Uterus (tissue), 4 donors: ENCODE data around the gene GMPS. TPM values are rescaled to one million over a fixed set of nuclear protein-coding genes. Genes with fewer than 3 reads are reported as not detected.
A peak's percentile ranks its signal among the peaks of the same experiment; 100 is the strongest.
"Not testable (repeated sequence)": the region's sequence is repeated elsewhere in the genome, so short reads cannot be mapped to it uniquely, and the experiment has no call there.

Experiments
- DNase-seq, 2 donors: peaks; one replicate each; pipeline ENCODE4 v3.0.0-alpha.2; 2019 to 2020
- H3K27ac ChIP-seq, 2 donors: fragments of 200-600 bp; sonication (generic); 1 replicate in 1 of 2; 2 replicates in 1 of 2; pipeline ENCODE4 v1.5.1; 2016 to 2018
- H3K27me3 ChIP-seq, 2 donors: fragments of 200-600 bp; sonication (generic); one replicate each; pipeline ENCODE4 v1.5.1; 2018 to 2019; ENCODE audit warnings: control low read depth in 1 of 2
- H3K36me3 ChIP-seq, 2 donors: fragments of 200-600 bp; sonication (generic); one replicate each; pipeline ENCODE4 v1.5.1; 2019; ENCODE audit warnings: control low read depth in 1 of 2
- H3K4me1 ChIP-seq, 2 donors: fragments of 200-600 bp; sonication (generic); one replicate each; pipeline ENCODE4 v1.5.1; 2018 to 2019; ENCODE audit warnings: control low read depth in 1 of 2
- H3K4me3 ChIP-seq, 2 donors: fragments of 200-600 bp; sonication (generic); 1 replicate in 1 of 2; 2 replicates in 1 of 2; pipeline ENCODE4 v1.5.1; 2018 to 2019; ENCODE audit warnings: mild to moderate bottlenecking in 1 of 2
- H3K9me3 ChIP-seq, 2 donors: fragments of 200-600 bp; sonication (generic); one replicate each; pipeline ENCODE4 v1.5.1; 2019; ENCODE audit warnings: control low read depth in 1 of 2
- POLR2A ChIP-seq, 2 donors: fragments of 450-650 bp; IDR thresholded peaks; one replicate each; pipeline ENCODE4 v1.6.1; 2016; ENCODE audit warnings: antibody characterized with exemption in 2 of 2, mild to moderate bottlenecking in 1 of 2, moderate library complexity in 1 of 2
- intact Hi-C: fragments of 100-400 bp; cut with DNase I; formaldehyde crosslinking; loops from one replicate; pipeline ENCODE4 v1.15.1; 2023; ENCODE audit warnings: low total_unique reads
- total RNA-seq, 4 donors: library from RNA; depleted of rRNA in 3 of 4; stranded (reverse); fragments of >200 nt in 3 of 4; gene quantifications; one replicate each; pipeline versions ENCODE4 v1.1.0 to v1.2.4, GENCODE V29; 2014 to 2023
- TF ChIP-seq, protein P1 (sequence below), 4 experiments: fragments of 200-600 bp in 2 of 4; fragments of 450-650 bp in 2 of 4; sonication (generic) in 2 of 4; IDR thresholded peaks; one replicate each; pipeline ENCODE4 v1.5.1; 2016 to 2019; ENCODE audit warnings: antibody characterized with exemption in 4 of 4, mild to moderate bottlenecking in 2 of 4, moderate library complexity in 1 of 4
- donor health status: DM: yes; HTN: yes; CAD: no.

The GMPS gene
- total RNA-seq, 4 donors from 2014 or later = 10.5 to 71.7 (median 51.3) TPM

DNA sequence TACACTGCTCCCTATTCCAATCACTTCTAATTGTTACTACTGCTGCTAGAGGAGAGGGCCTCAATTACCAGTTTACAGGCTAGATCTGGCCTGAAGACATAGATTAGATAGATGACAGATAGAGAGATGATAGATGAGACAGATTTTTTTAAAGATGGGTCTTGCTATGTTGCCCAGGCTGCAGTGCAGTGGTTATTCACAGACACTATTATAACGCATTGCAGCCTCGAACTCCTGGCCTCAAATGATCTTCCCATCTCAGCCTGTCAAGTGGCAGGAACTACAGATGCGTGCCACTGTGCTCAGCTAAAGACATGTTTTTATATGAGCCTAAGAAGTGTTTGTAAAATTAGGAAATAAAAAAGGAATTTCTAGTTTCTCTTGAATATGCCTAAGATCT, 22.5 kb upstream of the GMPS start:
- Histone ChIP-seq H3K4me3 (no peak overlapping the region), H3K9me3 (no peaks in the 10 kb centered on the region), H3K27ac (no peak overlapping the region), H3K27me3 (no peaks in the 10 kb centered on the region), H3K36me3 (no peaks in the 10 kb centered on the region), H3K4me1 (peaks cover 4 to 13% of the 10 kb centered on the region in 2 donors)
- intact Hi-C loops = no loop called here
- TF ChIP-seq, protein P1, sequence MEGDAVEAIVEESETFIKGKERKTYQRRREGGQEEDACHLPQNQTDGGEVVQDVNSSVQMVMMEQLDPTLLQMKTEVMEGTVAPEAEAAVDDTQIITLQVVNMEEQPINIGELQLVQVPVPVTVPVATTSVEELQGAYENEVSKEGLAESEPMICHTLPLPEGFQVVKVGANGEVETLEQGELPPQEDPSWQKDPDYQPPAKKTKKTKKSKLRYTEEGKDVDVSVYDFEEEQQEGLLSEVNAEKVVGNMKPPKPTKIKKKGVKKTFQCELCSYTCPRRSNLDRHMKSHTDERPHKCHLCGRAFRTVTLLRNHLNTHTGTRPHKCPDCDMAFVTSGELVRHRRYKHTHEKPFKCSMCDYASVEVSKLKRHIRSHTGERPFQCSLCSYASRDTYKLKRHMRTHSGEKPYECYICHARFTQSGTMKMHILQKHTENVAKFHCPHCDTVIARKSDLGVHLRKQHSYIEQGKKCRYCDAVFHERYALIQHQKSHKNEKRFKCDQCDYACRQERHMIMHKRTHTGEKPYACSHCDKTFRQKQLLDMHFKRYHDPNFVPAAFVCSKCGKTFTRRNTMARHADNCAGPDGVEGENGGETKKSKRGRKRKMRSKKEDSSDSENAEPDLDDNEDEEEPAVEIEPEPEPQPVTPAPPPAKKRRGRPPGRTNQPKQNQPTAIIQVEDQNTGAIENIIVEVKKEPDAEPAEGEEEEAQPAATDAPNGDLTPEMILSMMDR (IDR thresholded peaks at IDR 0.05) = no peak
- TF ChIP-seq POLR2A (IDR thresholded peaks at IDR 0.05) = no peak
- DNase-seq = no peak

DNA sequence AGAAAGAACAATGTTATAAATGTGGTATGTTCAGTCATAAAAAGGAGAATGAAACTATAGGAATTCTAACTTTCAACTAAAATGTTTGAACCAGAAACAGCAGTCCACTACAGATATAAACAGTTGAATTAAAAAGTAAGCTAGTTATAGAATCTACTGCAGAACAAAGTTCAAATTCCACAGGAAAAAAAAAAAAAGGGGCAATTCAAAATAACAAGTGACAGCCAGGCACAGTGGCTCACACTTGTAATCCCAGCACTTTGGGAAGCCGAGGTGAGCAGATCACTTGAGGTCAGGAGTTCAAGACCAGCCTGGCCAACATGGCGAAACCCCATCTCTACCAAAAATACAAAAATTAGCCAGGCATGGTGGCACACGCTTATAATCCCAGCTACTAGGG, 21.0 kb upstream of the GMPS start:
- DNase-seq, H3K4me3 ChIP-seq, H3K27me3 ChIP-seq, intact Hi-C loops, H3K36me3 ChIP-seq, H3K27ac ChIP-seq, H3K9me3 ChIP-seq: not testable (repeated sequence)
- H3K4me1 ChIP-seq = peaks cover 4 to 13% of the 10 kb centered on the region in 2 donors

DNA sequence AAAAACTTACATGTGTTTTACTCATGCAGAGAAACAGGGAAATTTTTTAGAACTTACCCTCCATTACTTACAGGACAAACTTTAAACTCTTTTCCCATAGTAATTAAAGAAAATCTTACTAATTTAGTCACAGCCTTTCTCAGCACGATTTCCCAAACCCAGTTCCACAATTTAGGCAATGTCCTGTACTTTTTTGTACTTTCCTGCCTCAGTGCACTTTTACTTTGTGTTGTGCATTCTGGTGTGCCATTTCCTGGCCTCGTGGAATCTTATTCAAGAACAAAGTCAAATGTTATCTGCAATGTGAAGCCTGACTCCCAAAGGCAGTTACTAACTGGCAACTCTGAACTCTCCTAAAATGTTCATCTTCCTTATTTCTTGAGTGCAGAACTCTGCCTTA, 18.1 kb upstream of the GMPS start:
- Histone ChIP-seq H3K4me3 (peak overlapping the region; percentile 67 to 93), H3K27me3 (no peaks in the 10 kb centered on the region), H3K36me3 (no peaks in the 10 kb centered on the region), H3K4me1 (peaks cover 4 to 13% of the 10 kb centered on the region in 2 donors), H3K27ac (no peak overlapping the region), H3K9me3 (no peaks in the 10 kb centered on the region)
- no peak for DNase-seq
- intact Hi-C loops = no loop called here
- TF ChIP-seq POLR2A (IDR thresholded peaks at IDR 0.05) = no peak

DNA sequence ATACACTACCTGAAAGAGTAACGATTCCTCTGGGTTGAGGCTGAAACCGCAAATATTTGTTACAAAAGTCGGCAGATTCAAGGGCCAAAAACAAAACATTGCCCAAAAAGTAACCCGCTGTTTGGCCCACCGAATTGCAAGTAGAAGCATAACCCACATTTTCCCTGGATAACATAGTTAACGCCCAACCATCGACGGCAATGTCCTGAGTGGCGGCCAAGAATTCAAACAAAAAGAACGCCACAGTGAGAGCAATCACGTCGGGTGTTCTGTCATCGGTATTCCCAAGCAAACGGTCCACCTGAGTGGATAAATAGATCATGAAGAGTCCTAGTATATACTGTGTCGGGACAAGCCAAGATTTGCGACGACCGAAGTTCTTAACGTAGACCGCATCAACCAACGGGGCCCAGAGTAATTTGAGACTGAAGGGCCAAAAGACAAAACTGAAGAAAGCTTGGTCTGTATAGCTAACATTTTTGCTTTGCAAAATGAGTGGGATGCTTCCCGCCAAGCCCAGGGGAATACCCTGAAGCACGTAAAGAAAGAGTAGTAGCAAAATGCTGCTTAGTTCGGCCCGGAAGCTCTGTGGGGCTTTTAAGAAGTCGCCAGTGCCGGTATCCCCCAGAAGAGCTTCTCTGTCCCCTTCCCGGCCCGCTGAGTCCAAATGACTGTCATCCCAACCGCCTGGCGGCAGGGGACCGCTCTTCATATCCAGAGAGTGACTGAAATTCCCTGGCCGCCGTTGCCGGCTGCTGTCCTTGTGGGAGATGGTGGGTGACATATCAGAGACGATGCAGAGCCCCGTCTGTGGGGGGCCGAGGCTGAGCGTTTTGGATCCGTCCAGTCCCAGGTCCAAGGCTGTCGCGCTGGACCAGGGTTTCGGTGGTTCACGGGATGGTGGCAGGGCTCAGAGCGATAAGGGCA, 17.0 kb upstream of the GMPS start:
- Histone ChIP-seq H3K9me3 (no peaks in the 10 kb centered on the region), H3K36me3 (no peaks in the 10 kb centered on the region), H3K4me1 (peaks cover 4 to 13% of the 10 kb centered on the region in 2 donors), H3K27ac (peak overlapping the region; percentile 91 to 94), H3K27me3 (no peaks in the 10 kb centered on the region), H3K4me3 (peak overlapping the region; percentile 67 to 93)
- intact Hi-C loops = no loop called here
- TF ChIP-seq POLR2A (IDR thresholded peaks at IDR 0.05) = no peak
- TF ChIP-seq, protein P1 (IDR thresholded peaks at IDR 0.05) = no peak
- no peak for DNase-seq

DNA sequence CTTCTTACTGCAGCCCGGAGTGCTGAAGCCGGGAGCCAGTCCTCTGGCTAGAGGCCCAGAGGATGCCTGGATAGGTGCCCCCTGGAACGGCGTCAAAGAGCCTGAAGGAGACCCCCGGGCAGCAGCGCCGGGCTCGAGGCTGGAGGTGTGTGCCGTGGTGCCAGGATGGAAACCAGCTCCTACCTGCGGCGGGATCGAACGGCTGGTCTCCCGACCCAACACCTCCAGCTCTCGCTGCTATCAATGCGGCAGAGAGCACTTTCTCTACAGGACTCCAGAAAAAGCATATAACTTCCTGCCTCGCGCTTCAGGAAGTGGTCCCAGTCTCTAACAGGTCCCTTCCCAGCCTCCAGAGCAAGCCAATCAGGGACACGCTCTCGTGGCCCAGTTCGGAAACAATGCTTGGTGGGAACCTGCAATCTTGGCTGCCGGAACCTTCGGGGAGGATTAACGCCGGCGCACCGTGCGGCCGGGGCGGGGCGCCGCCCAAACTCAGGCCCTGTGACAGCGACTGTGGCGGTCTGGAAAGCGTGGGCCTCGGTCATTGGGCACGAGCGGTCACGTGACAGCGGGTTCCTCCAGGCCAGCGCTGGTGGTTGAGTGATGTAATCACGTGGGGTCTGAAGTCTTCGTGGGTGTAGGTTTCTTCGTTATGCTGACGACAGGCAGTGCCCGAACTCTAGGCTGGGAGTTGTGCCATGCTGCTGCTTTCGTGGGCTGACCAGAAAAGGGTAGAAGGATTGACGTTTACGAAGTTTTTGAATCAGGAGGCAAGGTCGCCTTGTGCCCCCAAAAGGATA, 16.1 kb upstream of the GMPS start, which contains the start of gene SLC33A1:
SLC33A1 (minus strand) TSS at position 287 of the 800 bp plus-strand sequence. CDS start 430 bp downstream, outside the sequence.
- Histone ChIP-seq H3K9me3 (no peaks in the 10 kb centered on the region), H3K4me1 (peaks cover 4 to 13% of the 10 kb centered on the region in 2 donors), H3K4me3 (peak within 1 kb of the TSS; percentile 67 to 93), H3K27ac (peak within 1 kb of the TSS; percentile 91 to 94), H3K36me3 (no peaks in the 10 kb centered on the region), H3K27me3 (no peaks in the 10 kb centered on the region)
- peak; percentile 99 for DNase-seq
- TF ChIP-seq POLR2A (IDR thresholded peaks at IDR 0.05) = peak; percentile 64 to 73
- TF ChIP-seq, protein P1 (IDR thresholded peaks at IDR 0.05) = peak in 3 of 4 experiments; percentile 9 to 31 (median 20)
- intact Hi-C loops = no loop called here
